GM21381 (cell line): ENCODE data around the gene ATP6V0C.

Experiments used
- ATAC-seq: cut with Tn5 transposase; IDR thresholded peaks from one replicate; pipeline ENCODE4 v1.9.1; 2021; ENCODE audit warnings: mild to moderate bottlenecking, moderate library complexity; ENCODE audit not compliant: unreplicated experiment

Gene ATP6V0C

DNA sequence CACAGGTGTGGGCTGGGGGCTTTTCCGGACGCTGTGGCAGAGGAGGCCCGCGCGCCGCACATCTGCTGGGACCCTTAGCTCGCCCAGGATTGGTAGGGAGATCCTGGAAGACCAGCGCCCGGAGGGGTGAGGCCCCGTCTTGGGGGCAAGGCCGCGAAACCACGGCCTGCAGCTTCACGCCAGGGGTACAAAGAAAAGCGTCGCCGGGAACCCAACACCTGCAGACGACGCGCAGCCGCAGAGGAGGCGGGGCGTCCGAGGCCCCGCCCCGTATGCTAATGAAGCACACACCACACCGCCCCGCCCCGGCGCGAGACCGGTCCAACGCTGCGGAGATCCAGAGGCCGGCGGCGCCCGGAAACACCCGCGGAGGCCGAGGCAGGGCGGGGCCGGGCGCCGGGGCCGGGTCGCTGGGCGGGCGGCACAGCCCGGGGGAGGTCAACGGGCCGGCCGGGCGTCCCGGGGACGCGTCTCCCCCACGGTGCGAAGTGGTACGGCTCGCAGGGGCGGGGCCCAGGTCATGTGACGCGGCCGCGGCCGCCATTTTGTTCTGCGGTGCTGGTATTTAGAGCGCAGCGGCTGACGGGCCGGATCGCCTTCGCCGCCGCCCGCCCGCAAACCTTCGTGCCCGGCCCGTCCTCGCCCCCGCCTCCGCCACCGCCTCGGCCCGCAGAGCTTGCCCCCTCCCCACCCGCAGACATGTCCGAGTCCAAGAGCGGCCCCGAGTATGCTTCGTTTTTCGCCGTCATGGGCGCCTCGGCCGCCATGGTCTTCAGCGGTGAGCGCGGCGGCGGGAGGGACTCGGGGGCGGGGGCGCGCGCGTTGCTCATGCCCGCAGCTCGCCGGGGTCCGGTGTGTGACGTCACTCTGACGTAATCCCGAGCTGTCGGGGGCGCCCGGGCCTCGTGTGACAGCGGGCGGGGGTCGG lies at the start of gene ATP6V0C:
Gene ATP6V0C (plus strand): TSS at position 548 of the 928 bp plus-strand sequence. CDS start 152 bp downstream, at position 700.
- peak; percentile 65 for ATAC-seq

DNA sequence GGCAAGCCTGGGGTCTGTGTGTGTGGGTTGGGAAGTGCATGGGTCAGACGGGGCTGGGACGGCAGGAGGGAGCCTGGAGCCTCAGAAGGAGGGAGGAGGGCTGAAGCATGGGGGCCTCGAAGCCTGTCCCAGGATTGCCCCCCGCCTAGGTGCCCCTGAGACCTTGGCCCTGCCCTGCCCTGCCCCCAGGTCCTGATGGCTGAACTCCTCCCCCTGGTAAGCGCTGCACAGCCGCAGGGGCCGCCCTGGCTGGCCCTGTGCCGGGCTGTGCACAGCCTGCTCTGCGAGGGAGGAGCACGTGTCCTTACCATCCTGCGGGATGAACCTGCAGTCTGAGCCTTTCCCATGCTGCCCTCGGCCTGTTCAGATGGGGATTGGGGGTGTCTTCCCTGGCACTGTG lies 49.4 kb upstream of the ATP6V0C start:
- ATAC-seq: no peak

DNA sequence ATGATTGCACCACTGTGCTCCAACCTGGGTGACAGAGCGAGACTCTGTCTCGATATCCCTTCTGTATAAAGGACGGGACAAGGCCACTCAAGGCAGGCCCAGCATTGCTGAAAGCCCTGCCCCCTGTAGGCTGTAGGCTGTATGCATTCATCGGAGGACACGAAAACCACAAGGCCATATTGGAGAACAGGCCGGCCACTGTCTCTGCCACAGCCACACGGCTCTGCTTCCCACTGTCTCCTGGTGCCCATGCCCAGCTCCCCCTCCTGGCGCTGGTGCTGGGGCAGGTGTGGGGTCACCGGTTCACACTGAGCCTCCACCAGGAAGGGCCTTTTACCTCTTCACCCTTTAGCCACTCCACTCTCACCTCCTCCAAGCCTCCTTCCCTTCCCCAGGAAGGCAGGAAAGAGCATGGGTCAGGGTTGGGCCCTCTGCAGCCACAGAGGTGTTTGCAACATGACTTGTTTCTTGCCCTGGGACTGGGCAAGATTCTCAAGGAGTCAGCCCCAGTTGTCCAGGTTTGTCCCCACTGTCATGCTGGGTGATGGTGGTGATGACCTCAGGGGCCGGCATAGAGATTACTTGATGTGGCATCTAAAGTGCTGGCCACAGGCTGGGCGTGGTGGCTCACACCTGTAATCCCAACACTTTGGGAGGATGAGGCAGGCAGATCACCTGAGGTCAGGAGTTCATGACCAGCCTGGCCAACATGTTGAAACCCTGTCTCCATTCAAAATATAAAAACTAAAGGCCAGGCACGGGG lies 47.9 kb upstream of the ATP6V0C start:
- no peak for ATAC-seq

DNA sequence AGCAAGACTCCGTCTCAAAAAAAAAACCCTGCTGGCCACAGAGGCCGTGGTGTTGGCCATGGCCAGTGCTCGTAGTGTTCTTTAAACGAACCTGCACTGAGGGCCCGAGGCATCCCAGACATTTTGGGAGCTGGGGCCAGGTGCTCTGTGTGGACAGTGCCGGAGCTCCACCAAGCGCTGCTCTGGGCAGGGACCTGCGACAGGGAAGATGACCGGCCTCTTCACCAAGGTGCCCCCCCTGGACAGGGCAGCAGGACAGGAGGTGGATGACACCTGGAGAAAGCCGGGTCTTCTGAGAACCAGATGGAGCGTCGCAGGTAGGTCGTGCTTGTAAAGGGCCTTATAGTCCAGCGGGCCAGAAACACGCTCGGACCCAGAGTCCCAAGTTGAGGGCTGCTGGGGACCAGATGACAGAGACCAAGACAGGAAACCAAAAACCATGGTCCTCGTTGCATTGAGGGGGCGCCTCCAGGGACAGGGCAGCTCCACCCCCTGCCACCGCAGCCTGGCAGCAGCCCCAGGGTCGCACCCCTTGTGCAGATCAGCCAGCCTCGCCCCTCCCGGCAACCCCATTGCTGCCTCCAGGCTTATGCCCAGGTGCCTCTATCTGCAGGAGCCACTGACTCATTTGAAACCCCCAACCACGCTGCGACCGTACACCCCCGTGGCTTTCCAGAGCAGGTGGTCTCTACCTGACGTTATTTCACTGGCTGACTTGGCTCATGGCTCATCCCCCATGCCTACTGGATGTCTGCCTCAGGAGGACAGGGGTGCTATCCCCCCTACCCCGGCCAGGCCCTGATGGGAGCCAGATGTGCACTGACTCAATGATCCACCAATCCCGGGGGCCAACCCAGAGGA lies 46.9 kb upstream of the ATP6V0C start:
- no peak for ATAC-seq

DNA sequence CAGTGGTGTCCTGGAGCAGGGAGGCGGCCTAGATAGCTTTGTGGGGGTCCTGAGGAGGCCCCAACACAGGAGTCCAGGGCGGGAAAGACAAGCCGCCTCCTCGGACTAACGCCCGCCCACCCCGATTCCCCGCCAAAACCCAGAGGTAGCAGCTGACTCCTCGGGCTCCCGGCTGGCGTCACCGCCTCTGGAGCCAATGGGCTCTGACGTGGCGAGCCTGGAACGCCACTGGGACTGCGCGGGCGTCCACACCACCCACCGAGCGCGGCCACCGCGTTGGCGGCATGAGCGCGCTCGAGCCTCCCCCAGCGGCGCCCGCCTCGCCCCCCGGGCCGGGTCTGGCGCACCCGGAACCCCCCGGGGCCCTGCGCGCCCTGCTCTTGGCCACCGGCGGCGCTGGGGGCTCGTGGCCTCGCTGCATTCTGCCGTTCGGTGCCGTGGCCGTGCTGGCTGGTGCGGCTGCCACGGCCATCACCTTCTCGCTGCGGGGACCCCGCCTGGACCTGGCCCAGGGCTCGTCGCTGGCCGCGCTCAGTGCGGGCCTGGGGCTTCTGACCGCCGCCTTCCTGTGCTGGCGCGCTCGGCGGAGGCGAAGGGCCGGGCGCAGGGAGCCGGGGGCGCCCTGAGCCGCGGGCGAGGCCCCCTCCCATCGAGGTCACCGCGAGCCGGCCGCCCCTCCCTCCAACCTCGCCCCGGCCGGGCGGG lies 46.1 kb upstream of the ATP6V0C start:
- no peak for ATAC-seq

DNA sequence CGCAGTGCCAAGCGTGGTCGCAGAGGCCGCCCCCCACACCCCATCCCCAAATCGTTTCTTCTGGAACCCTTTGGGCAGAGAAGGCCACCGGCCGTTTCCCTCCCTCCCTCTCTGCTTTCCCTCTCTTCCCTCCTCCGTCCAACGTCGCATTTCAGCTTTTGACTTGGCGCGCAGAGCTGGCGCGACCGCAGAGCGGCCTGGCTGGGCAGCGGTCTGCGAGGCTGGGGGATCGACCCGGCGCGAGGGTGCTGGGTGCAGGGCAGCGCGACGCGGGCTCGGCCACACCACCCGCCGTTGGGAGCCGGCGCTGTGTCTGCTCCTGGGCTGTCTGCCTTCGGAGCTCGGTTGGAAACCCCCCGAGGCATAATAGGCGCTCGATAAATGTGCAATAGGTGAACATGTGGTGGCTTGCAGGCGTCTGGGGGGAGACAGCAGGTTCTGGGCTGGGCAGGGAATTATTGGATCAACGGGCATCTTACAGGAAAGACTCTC lies 45.5 kb upstream of the ATP6V0C start:
- ATAC-seq: no peak

DNA sequence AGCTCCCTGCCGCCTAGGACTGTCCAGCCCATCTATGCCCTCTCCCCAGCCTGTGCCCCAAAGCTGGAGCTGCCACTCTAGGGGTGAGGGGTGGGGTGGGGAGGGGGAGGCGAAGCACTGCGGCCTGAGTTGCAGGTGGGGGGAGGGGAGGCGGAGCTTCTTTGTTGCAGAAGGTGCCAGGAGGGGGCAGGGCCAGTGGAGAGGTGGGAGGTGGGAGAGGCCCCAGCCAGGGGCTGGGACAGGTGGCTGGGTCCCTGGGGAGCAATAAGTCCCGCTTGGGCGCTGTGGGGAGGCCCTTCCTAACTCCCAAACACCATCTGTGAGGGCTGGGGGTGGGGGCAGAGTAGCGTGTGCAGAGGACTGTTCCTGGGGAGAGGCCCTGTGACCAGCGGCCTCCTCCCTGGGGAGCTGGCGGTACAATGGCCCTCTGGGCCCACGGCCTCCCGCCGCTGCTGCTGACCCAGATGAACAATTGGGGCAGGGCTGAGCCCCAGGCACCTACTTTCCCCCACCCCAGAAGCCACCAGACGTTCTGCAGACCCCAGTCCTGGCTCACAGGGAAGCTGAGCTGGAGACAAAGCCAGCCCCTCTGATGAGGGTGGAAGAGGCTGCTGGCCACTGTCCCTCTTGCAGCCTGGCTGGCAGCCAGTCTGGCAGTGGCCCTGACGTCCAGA lies 44.9 kb upstream of the ATP6V0C start:
- no peak for ATAC-seq

DNA sequence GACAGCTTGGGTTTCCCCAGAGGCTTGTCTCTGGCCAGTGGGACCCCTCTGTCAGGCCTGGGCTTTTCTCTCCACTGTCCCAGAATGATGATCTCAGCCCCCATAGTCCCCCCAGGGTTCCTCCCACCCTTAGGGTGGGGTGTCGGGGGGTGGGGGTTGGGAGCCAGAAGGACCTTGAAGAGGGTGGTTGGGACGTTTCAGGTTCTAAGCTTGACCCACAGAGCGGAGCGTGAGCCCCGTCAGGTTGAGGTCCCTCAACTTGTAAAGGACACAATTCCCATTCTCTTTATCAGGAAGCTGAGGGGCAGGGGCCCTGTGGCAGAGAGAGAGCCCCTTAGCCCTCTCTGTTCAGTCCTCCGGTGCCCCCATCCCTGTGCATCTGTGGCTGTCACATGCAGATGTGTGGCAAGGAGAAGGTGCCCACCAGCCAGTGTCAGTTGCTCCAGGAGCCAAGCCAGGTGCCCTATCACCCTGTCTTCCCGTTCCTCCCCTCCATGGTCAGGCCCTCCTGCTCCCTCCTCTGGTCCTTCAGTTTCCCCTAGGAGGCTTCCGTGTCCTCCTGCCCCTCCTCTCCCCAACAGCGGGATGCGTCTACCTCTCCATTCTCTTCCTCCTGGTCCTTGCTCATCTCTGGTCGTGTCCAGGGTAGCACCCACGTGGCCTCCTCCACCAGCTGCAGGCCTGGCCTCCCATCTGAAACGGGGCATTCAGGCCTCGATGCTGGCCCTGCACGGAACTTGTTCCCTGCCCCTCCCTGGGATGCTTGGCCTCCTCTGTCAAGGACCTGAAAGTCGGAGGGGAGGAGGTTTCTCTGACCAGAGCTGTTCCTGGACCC lies 44.1 kb upstream of the ATP6V0C start:
- no peak for ATAC-seq

DNA sequence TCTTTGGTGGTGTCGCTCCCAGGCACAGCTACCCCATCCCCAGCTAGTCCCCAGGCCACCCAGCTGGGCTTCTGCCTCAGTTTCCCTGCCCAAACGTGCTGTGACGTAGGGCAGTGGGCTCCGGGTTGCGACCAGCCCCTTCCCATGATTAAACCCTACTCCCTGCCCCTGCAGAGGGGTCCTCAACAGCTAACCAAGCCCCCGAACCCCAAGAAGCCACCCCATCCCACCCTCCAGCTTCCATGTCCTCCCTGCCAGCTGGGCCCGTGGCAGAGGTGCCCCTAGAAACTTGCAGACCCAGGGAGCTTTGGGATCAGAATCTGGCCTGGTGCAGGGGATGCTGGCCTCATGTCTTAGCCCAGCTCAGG lies 43.5 kb upstream of the ATP6V0C start:
- no peak for ATAC-seq

DNA sequence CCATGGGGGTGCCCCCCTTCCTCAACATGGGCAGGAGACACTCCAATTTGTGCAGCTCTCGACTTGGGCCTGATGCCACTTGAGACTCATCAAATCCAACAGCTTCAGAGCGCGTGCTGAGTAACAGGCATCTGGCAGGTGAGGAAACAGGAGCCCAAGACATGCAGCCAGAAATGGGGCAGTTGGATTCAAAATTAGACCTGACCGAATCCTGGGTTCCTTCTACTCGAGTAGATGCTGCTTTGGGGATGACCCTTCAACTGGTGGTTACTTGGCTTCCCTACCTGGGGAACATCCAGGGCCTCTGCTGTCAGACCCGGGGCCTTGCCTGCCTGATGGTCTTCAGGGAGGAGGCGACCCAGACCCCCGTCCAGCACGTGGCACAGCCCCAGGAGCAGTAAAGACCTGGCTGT lies 43.1 kb upstream of the ATP6V0C start:
- no peak for ATAC-seq

DNA sequence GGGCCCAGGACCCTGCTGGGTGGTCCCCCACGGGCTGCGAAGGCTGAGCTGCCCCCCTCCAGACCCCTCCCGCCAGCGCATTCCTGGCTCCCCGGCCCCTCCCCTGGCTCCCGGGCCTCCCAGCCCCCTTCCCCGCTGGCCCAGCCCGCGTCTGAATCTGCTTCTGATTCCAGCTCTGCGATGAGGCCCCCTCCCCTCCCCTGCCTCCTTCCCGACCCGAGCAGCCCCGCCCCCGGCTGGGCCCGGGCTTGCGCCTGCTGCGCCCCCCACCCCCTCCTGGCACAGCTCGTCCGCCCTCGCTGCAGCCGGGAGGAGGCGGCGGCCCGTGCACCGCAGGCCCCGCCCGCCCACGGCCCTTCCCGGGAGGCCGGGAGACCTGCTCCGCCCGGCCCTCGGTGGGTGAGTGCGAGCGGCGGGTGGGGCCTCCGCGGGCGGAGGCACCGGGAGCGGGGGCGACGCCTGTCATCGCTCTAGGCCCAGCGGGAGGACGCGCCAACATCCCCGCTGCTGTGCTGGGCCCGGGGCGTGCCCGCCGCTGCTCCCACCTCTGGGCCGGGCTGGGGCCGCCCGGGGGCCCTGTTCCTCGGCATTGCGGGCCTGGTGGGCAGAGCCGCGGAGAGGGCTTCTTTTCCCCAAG lies 42.6 kb upstream of the ATP6V0C start, which contains the start of gene NTN3:
Gene NTN3 (plus strand): TSS at position 282 of the 637 bp plus-strand sequence. CDS start 405 bp downstream, outside the sequence.
- no peak for ATAC-seq

DNA sequence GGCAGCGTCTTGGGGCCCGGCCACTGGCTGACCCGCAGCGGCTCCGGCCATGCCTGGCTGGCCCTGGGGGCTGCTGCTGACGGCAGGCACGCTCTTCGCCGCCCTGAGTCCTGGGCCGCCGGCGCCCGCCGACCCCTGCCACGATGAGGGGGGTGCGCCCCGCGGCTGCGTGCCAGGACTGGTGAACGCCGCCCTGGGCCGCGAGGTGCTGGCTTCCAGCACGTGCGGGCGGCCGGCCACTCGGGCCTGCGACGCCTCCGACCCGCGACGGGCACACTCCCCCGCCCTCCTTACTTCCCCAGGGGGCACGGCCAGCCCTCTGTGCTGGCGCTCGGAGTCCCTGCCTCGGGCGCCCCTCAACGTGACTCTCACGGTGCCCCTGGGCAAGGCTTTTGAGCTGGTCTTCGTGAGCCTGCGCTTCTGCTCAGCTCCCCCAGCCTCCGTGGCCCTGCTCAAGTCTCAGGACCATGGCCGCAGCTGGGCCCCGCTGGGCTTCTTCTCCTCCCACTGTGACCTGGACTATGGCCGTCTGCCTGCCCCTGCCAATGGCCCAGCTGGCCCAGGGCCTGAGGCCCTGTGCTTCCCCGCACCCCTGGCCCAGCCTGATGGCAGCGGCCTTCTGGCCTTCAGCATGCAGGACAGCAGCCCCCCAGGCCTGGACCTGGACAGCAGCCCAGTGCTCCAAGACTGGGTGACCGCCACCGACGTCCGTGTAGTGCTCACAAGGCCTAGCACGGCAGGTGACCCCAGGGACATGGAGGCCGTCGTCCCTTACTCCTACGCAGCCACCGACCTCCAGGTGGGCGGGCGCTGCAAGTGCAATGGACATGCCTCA lies 41.9 kb upstream of the ATP6V0C start:
- no peak for ATAC-seq

DNA sequence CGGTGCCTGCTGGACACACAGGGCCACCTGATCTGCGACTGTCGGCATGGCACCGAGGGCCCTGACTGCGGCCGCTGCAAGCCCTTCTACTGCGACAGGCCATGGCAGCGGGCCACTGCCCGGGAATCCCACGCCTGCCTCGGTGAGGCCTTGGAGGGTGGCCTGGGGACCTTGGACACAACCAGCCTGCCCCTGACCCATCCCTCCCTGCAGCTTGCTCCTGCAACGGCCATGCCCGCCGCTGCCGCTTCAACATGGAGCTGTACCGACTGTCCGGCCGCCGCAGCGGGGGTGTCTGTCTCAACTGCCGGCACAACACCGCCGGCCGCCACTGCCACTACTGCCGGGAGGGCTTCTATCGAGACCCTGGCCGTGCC lies 41.3 kb upstream of the ATP6V0C start:
- no peak for ATAC-seq

DNA sequence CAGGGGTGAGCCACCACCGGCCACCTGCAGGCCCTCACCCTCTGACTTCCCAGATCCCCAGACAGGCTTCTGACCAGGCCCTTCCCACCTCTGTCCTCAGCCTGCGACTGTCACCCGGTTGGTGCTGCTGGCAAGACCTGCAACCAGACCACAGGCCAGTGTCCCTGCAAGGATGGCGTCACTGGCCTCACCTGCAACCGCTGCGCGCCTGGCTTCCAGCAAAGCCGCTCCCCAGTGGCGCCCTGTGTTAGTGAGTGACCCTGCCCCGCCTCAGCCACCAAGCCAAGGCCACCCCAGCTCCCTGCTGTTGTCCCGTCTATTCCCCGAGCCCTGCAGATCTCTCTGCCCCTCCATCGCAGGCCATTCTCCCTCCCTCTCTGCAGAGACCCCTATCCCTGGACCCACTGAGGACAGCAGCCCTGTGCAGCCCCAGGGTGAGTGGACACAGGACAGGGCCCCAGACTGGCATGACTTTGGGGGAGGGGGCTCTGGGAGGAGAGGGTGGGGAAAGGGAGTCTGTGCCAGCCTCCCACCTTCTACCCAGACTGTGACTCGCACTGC lies 40.8 kb upstream of the ATP6V0C start:
- ATAC-seq: no peak

DNA sequence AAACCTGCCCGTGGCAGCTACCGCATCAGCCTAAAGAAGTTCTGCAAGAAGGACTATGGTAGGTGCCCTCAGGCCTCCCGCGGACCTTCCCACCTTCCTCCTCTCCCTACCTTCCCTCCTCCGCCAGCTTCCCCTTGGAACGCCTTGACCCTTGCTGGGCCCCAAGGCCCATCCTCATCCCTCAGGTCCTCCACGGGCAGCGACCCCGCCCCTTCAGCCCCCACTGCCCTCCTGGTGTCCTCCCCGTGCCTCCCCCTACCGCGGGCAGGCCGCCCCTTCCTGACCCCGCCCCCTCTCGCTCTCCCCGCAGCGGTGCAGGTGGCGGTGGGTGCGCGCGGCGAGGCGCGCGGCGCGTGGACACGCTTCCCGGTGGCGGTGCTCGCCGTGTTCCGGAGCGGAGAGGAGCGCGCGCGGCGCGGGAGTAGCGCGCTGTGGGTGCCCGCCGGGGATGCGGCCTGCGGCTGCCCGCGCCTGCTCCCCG lies 40.3 kb upstream of the ATP6V0C start:
- ATAC-seq: no peak

DNA sequence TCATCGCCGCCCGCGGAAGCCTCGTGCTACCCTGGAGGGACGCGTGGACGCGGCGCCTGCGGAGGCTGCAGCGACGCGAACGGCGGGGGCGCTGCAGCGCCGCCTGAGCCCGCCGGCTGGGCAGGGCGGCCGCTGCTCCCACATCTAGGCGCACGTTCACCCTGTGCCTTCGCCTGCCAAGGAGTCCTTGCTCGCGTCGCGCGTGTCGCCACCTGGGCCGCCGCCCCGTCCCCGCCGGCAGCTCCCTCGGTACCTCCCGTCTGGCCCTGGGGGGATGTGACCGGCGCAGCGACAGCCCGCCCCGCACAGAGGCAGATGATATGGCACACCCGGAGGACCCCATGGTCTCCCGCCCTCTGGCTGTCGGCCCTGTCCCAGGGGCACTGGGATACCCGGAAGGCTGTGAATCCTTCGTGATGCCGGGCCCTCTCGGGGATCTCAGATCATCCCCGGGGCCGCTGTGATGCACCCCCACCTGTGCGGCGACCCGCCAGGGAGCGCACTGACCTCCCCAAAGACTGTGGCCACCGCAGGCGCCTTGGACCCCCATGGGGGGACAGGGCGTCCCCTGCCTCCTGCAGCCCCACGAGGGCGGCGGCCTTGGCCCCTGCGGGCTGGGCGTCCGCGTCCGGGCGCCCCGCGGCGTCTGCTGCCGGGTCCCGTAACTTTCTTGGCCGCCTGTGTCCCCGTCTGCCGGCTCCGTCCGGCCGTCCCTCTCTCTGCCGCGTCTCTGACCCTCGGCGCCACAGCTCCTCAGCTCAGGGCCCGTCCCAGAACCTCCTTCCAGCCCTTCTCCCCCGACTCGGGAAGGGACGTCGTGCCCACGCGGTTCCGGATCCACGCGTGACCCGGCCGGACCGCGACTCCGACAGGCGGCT lies 39.5 kb upstream of the ATP6V0C start:
- peak; percentile 17 for ATAC-seq
